HG03135 (cell line): ENCODE measurements around the gene KIAA0319L.
A peak's percentile ranks its signal among the peaks of the same experiment; 100 is the strongest.
"Not testable (repeated sequence)": the region's sequence is repeated elsewhere in the genome, so short reads cannot be mapped to it uniquely, and the experiment has no call there.

Experiments
- ATAC-seq: cut with Tn5 transposase; IDR thresholded peaks from one replicate; pipeline ENCODE4 v1.9.1; 2021; ENCODE audit warnings: mild to moderate bottlenecking, moderate library complexity; ENCODE audit not compliant: unreplicated experiment

KIAA0319L gene

DNA sequence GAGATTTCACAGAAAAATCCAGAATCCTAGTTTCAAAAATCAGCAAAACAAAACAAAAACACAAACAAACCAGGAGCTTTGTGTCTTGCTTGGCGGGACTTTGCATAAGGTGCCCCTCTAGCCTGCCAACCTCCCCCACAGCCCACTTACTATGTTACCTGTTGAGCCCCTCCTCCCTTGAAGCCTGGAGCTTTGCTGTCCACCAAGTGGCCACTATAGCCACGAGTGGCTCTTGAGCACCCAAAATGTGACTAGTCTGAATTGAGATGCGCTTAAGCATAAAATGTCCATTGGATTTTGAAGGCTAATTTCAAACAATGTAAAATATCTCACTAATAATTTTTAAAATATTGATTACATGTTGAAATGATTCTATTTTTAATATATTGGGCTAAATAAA lies 28.1 kb upstream of the KIAA0319L start:
- ATAC-seq: no peak

DNA sequence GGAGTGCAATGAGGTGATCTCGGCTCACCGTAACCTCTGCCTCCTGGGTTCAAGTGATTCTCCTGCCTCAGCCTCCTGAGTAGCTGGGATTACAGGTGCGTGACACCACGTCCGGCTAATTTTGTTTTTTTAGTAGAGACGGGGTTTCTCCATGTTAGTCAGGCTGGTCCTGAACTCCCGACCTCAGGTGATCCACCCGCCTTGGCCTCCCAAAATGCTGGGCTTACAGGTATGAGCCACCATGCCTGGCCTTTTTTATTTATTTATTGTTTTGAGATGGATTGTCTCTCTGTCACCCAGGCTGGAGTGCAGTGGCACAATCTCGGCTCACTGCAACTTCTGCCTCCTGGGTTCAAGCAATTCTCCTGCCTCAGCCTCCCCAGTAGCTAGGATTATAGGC lies 24.4 kb upstream of the KIAA0319L start:
- not testable (repeated sequence) for ATAC-seq

DNA sequence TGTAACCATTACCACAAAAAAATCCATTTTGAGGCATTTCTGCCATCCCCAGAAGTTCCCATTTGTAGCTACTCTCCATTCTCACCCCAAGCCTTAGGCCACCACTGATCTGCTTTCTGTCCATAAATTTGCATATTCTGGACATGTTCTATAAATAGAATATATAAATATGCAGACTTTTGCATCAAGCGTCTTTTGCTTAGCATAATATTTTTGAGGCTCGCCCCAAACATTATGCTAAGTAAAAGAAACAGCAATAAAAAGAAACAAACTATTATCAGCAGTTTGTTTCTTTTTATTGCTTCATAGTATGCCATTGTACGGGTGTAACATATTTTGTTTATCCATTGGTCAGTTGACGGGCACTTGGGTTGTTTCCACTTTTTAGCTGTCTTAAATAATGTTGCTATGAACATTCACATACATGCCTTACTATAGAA lies 23.8 kb upstream of the KIAA0319L start:
- no peak for ATAC-seq

DNA sequence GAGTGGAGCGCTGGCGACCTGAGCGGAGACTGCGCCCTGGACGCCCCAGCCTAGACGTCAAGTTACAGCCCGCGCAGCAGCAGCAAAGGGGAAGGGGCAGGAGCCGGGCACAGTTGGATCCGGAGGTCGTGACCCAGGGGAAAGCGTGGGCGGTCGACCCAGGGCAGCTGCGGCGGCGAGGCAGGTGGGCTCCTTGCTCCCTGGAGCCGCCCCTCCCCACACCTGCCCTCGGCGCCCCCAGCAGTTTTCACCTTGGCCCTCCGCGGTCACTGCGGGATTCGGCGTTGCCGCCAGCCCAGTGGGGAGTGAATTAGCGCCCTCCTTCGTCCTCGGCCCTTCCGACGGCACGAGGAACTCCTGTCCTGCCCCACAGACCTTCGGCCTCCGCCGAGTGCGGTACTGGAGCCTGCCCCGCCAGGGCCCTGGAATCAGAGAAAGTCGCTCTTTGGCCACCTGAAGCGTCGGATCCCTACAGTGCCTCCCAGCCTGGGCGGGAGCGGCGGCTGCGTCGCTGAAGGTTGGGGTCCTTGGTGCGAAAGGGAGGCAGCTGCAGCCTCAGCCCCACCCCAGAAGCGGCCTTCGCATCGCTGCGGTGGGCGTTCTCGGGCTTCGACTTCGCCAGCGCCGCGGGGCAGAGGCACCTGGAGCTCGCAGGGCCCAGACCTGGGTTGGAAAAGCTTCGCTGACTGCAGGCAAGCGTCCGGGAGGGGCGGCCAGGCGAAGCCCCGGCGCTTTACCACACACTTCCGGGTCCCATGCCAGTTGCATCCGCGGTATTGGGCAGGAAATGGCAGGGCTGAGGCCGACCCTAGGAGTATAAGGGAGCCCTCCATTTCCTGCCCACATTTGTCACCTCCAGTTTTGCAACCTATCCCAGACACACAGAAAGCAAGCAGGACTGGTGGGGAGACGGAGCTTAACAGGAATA lies 20.1 kb upstream of the KIAA0319L start:
- ATAC-seq: peak; percentile 57

DNA sequence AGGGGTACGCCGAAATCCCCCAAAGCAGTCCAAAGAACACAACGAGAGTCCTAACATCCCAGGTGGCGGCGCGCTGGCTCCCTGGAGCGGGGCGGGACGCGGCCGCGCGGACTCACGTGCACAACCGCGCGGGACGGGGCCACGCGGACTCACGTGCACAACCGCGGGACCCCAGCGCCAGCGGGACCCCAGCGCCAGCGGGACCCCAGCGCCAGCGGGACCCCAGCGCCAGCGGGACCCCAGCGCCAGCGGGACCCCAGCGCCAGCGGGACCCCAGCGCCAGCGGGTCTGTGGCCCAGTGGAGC lies 19.5 kb upstream of the KIAA0319L start:
- ATAC-seq: not testable (repeated sequence)

DNA sequence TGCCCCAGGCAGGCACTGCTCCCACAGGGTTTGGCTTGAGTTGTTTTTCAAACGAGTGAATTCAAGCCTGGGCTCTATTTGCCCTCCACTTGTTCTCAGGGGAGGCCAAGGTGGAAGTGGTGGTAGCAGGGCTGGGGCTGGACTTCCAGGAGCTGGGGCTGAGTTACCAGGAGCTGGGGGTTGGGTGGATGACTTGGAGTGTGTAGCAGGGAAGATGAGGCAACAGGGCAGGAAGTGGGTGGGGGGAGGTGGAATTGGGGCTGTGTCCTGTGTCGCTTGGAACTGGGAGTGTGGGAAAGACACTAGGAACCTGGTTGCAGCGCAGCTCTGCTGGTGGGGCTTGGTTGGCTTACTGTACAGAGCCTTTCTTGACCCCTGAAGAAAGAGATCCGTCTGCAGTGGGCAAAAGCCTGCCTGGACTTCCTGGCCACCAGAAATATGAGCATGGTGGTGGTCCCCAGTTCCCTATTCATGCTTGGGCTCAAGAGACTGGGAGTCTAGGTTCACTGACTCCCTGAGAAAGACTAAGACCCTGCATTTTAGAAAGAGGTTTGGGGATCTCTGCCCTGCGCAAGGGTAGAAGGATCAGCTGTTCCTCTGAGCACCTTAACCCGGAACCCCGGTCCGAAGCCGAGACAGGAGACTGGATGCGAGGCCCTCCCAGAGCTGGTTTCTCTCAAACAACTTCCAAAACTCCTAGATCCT lies 19.0 kb upstream of the KIAA0319L start:
- no peak for ATAC-seq

DNA sequence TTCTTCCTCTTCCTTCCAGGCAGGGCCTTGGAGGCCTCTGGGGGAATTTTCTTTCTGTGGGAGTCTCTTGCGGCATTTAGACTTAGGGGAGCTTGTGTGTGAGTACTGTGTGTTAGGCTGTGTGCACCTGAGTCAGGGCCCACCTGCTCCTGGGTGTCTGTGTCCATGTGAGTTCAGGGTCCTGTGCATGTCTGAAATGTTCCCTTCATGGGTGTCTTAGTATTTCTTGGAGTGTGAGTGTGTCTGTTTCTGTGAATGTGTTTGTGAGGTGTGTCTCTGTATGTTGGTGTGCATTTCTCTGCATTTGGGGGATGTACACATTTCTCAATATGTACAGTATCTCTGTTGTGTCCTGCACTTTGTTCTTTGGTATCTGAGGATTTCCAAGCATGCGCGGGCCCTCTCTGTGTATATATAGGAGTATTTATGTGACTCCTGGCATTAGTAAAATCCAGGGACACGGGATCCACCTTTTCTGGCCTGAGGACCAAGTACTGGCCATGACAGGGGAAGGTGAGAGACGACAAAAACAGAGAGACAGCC lies 18.3 kb upstream of the KIAA0319L start:
- ATAC-seq: no peak

DNA sequence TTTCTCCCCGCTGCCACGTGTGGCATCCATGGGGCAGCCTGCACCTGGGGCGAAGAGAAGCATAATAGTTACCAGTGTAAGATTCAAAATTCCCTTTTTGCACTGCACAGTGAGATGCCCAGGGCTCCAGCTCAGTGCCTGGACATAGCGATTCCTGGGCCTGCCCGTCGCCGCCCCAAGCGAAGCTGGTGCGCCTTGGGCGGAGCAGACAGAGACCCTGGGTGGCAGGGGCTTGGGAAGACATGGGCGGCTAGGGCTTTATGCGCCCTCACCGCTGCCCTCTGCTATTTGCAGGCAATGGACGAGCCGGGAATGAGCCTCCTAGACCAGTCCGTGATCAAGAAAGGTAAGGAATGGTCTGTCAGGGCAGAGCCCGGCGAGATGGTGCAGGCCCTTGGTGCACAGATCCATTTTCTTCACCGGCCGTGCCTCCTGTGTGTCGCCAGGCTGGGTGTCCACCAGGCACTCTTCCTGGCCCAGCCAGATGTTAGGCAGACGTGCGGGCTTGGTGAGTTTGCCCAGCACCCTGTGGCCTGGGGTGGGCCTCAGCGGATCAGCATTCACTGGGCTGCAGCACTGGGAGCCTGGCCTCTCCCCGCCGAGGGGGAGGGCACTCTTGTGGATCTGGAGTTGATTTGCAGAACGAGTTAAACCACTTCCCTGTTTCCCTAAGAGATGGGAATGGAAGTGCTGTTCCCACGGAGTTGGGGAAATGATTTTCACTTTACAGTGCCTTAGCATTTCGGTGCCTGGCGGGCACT lies 17.6 kb upstream of the KIAA0319L start:
- no peak for ATAC-seq

DNA sequence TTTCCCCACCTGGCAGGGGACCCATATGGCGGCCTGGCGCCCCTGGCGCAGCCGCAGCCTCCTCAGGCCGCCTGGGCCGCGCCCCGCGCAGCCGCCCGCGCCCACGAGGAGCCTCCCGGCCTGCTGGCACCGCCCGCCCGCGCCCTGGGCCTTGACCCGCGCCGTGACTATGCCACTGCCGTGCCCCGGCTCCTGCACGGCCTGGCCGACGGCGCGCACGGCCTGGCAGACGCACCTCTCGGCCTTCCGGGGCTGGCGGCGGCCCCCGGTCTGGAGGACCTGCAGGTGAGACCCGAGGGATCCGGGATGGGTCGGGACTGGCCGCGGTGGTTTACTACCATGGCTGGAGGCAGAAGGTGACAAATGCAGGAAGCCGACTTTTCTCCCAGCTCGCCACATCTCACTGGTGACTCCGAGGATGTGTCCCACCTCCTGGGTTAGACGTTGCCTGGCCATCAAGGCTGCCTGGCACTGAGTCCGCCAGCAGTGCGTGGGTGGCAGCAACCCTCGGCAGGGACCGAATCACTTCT lies 17.0 kb upstream of the KIAA0319L start:
- ATAC-seq: no peak

DNA sequence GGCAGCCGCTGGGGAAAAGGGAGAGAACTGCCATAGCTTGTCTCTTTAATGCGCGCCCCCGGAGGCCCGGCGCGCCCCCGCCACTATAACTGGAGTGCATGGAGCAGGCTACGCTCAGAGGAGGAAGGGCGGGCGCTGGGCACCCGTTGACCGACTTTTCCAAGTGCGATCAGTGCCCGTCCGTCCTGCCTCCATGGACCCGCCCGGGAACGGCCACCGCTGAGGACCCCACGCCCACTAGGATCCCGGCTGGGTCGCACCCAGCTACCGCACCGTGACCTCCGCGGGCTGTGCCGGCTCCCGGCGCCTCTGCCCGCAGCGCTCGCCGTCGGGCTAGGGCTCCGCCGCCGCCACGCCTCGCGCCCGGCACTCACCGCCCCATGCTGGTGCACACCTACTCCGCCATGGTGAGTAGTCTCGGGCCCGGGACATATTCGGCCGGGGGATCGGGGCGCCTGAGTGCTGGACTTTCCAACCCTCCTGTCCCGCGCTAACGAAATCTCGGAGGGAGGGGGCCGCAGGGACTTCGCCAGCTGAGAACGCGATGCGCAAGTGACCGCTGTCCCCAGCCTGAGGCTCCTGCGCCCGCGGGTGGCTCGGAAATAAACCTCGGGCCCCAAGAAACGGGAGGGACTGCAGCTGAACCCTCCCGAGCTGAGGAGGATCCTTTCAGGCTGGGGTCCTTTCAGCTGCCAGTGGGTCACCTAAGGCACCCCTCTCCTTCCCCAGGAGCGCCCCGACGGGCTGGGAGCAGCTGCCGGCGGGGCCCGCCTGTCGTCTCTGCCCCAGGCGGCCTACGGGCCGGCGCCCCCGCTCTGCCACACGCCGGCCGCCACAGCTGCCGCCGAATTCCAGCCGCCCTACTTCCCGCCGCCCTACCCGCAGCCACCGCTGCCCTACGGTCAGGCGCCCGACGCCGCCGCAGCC lies 16.3 kb upstream of the KIAA0319L start, which contains the start of gene TFAP2E:
Gene TFAP2E, plus strand, starts transcription at position 117 of the 927 bp plus-strand sequence. Its CDS starts 264 bp downstream, at position 381.
- no peak for ATAC-seq

DNA sequence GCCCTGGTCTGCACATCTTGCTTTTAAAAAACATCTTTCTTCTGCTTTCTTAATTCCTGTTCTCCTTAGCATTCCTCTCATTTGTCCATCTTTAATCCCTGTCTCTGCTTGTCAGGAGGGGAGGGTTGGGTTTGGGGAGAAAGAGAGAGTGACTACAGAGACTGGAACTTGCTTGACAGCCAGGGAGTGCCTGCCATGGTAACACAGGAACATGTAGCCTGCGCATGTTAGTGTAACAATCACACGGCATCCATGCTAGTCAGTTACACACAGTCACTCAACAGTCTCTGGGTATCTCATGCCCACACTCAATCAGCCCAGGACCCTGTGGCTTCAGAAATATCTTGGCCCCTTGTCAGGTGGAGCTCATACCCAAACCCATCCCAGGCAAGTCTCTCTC lies 15.1 kb upstream of the KIAA0319L start:
- no peak for ATAC-seq

DNA sequence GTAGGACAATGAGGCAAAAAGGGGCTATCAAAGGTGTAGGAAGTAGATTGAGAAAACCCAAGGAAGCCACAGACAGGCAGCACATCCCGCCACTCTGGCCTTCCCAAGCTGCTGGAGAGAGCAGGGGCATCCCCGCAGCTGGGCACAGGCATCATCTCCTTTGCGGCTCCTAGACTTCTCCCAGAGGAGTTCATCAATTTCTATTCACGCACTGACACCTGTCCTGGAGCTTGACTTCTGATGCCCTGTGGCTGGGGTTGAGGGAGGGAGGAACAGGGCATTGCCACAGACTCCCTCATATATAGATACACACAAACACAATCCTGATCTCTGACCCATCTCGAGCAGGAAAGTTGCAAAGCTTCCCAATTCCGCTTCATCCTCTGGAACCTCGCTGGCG lies 14.1 kb upstream of the KIAA0319L start:
- ATAC-seq: no peak

DNA sequence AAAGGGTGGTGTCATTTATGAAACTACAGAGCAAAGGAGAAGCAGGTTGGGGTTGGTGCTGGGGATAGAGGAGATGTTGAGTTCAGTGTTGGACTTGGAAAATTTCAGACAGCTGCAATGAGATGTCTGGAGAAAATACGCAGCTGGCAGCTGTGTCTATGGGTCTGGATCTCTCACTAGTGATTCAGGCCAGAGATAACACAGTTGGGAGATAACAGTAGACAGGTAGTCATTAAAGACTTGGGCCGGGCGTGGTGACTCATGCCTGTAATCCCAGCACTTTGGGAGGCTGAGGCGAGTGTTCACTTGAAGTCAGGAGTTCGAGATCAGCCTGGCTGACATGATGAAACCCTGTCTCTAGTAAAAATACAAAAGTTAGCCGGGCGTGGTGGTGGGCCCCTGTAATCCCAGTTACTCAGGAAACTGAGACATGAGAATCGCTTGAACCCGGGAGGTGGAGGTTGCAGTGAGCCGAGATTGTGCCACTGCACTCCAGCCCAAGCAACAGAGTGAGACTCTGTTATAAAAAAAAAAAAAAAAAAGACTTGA lies 13.5 kb upstream of the KIAA0319L start:
- no peak for ATAC-seq

DNA sequence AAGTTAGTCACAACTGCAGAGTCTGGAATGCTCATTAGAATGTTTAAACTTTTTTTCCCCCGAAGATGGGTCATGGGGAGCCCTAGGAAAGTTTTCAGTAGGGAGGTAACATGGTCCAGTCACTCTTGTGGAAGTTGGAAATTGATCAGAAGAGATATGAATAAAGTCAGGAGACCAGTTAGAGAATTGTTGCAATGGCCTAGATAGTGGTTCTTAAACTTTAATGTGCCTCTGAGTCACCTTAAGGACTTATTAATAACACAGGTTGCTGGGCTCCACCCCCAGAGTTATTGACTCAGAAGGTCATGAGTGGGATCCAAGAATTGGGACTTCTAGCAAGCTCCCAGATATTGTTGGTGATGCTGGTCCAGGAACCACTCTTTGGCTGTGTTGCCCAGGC lies 12.7 kb upstream of the KIAA0319L start:
- ATAC-seq: no peak

DNA sequence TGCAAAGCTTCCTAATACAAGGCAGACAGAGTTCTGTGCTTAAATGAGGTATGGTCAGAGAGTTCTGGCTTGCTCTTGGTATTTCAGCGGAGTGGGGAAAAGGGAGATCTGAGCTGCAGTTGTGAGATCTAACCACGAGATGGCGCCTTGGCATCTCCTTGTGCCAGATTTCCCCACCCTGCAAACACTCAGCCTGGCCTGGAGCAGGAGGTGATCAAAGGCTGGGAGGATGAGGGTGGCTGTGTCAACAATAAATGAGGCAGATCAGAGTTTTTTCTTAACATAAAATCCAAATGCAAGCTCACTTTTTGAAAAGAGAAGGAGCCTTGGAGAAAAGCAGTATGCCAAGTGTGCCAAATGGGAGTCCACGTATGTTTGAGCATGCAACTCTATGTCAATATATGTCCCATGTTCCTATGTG lies 11.8 kb upstream of the KIAA0319L start:
- no peak for ATAC-seq

DNA sequence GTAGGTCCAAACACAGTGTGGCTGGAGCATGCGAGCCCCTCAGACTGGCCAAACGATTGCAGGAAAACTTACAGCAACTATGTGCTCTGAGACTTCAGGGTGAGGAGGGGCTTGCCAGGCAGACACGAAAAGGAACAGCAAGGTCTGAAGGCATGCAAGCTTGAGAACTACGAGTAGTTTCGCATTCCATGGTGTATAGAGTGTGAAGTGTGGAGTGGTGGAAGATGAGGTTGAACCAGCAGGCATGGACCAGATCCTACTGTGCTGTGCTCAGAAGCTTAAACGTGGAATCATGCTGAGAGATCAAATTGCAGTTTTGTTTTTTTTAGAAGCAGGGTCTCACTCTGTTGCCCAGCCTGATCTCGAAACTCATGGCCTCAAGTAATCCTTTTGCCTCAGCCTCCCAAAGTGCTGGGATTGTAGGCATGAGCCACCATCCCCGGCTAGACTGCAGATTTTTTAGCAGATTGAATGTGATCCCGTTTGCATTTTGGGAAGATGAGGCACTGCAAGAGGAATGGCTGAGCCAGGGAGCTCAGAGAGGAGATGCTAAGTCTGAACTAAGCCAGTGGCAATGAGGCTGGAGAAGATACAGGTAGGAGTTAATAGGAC lies 10.8 kb upstream of the KIAA0319L start:
- no peak for ATAC-seq

DNA sequence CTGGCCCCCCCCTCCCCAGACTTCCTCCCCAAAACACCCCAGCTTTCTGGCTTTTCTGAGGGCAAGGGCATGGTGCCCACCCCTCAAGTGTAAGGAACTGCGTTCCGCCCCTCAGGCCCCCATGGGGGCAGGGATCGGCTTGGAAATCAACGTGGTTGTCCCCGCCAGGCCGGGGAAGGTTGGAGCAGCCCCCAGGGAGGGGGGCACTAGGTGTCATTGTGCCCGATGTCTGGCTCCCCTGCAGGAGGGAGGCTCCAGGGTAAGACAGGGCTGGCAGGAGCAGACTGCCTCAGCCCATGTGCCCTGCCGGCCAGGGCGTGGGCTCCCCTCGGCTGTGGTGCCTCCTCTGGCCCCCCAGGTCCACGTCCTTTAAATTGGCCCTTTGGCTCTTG lies 8.5 kb upstream of the KIAA0319L start:
- no peak for ATAC-seq

DNA sequence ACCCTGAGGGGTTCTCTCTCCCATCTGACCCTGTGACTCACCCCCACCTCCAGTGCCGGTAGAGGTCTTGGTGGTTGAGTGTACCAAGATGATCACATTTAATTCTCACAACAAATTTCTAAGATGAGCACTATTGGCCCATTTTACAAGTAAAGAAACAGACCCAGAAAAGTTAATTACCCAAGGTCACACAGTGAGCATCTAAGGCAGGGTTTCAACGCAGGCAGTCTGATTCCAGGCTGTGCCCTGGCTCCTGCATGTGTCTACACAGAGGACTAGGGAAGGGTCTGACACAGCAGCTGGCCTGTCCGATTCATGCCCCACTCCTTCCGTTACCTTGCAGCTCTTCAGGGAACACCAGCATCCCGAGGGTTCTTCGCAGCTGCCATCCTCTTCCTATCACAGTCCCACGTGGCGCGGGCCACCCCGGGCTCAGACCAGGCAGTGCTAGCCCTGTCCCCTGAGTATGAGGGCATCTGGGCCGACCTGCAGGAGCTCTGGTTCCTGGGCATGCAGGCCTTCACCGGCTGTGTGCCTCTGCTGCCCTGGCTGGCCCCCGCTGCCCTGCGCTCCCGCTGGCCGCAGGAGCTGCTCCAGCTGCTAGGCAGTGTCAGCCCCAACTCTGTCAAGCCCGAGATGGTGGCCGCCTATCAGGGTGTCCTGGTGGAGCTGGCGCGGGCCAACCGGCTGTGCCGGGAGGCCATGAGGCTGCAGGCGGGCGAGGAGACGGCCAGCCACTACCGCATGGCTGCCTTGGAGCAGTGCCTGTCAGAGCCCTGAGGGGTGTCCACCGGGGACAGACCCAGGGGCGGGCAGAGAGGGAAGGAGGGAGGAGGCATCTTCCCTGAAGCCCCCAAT lies 7.9 kb upstream of the KIAA0319L start:
- ATAC-seq: no peak
